HepG2 (cell line): ENCODE results near the gene ACTR3. TPM values are rescaled to one million over a fixed set of nuclear protein-coding genes. Genes with fewer than 3 reads are reported as not detected.

Experiments
- ATF1 ChIP-seq: IDR thresholded peaks from 2 replicates; pipeline ENCODE4 v1.6.1; 2016; ENCODE audit warnings: mild to moderate bottlenecking, control low read depth
- CBX1 ChIP-seq: IDR thresholded peaks from one replicate; pipeline ENCODE4 v1.6.1; 2016; ENCODE audit warnings: antibody characterized with exemption, low read depth
- FOXO1 ChIP-seq: sonication (generic); formaldehyde crosslinking; IDR thresholded peaks from 2 replicates; pipeline ENCODE4 v1.4.0; 2020; ENCODE audit warnings: missing genetic modification reagents
- KAT8 ChIP-seq: IDR thresholded peaks from 2 replicates; pipeline ENCODE4 v1.6.1; 2016; ENCODE audit warnings: missing genetic modification reagents, missing compliant biosample characterization
- KDM6A ChIP-seq: IDR thresholded peaks from 2 replicates; pipeline ENCODE4 v1.6.1; 2016; ENCODE audit warnings: low read depth
- MEF2D ChIP-seq: sonication (generic); formaldehyde crosslinking; IDR thresholded peaks from 2 replicates; pipeline ENCODE4 v1.5.1; 2020; ENCODE audit warnings: mild to moderate bottlenecking, missing genetic modification reagents
- NFRKB ChIP-seq: fragments of 450-650 bp; IDR thresholded peaks from 2 replicates; pipeline ENCODE4 v1.6.1; 2017
- NPAS2 ChIP-seq: sonication (generic); formaldehyde crosslinking; IDR thresholded peaks from 2 replicates; pipeline ENCODE4 v1.8.0; 2022; ENCODE audit warnings: mild to moderate bottlenecking, missing genetic modification reagents, borderline replicate concordance
- RARA ChIP-seq: IDR thresholded peaks from 2 replicates; pipeline ENCODE4 v1.6.1; 2016; ENCODE audit warnings: missing genetic modification reagents, missing compliant biosample characterization
- SAFB2 ChIP-seq: sonication (generic); formaldehyde crosslinking; IDR thresholded peaks from 2 replicates; pipeline ENCODE4 v1.5.1; 2020; ENCODE audit warnings: missing genetic modification reagents, low read depth, mild to moderate bottlenecking, borderline replicate concordance
- SIN3A ChIP-seq: IDR thresholded peaks from 2 replicates; pipeline ENCODE4 v1.6.1; 2011; ENCODE audit warnings: low read depth, mild to moderate bottlenecking, control low read depth, low read length, borderline replicate concordance
- U2AF1 ChIP-seq: fragments of 200-400 bp; formaldehyde crosslinking; optimal IDR thresholded peaks from 2 replicates; pipeline ENCODE3; 2017; ENCODE audit warnings: mild to moderate bottlenecking, low read depth, low read length
- ZBTB7B ChIP-seq: sonication (generic); formaldehyde crosslinking; IDR thresholded peaks from 2 replicates; pipeline ENCODE4 v1.4.0; 2020; ENCODE audit warnings: missing genetic modification reagents
- ZNF180 ChIP-seq: sonication (generic); formaldehyde crosslinking; IDR thresholded peaks from 2 replicates; pipeline ENCODE4 v1.4.0; 2020; ENCODE audit warnings: low read depth, missing genetic modification reagents, borderline replicate concordance
- ZNF225 ChIP-seq: sonication (generic); formaldehyde crosslinking; IDR thresholded peaks from 2 replicates; pipeline ENCODE4 v1.4.0; 2020; ENCODE audit warnings: mild to moderate bottlenecking, missing genetic modification reagents
- ZNF260 ChIP-seq: sonication (generic); formaldehyde crosslinking; IDR thresholded peaks from 2 replicates; pipeline ENCODE4 v1.4.0; 2020; ENCODE audit warnings: missing genetic modification reagents, low read depth, mild to moderate bottlenecking, borderline replicate concordance
- ZNF496 ChIP-seq: sonication (generic); formaldehyde crosslinking; IDR thresholded peaks from 2 replicates; pipeline ENCODE4 v1.8.1; 2023; ENCODE audit warnings: mild to moderate bottlenecking, moderate library complexity, missing genetic modification reagents; ENCODE audit not compliant: insufficient replicate concordance
- ZNF605 ChIP-seq: sonication (generic); formaldehyde crosslinking; IDR thresholded peaks from 2 replicates; pipeline ENCODE4 v1.8.0; 2022; ENCODE audit warnings: mild to moderate bottlenecking, missing genetic modification reagents
- ZNF709 ChIP-seq: sonication (generic); formaldehyde crosslinking; IDR thresholded peaks from 2 replicates; pipeline ENCODE4 v1.5.0; 2020; ENCODE audit warnings: mild to moderate bottlenecking, missing genetic modification reagents
- ZNF772 ChIP-seq: sonication (generic); formaldehyde crosslinking; IDR thresholded peaks from 2 replicates; pipeline ENCODE4 v1.5.0; 2020; ENCODE audit warnings: mild to moderate bottlenecking, missing genetic modification reagents
- ZNF879 ChIP-seq: sonication (generic); formaldehyde crosslinking; IDR thresholded peaks from 2 replicates; pipeline ENCODE4 v1.8.1; 2023; ENCODE audit warnings: missing genetic modification reagents
- ZZZ3 ChIP-seq: sonication (generic); formaldehyde crosslinking; IDR thresholded peaks from 2 replicates; pipeline ENCODE4 v1.4.0; 2020; ENCODE audit warnings: missing genetic modification reagents, mild to moderate bottlenecking, borderline replicate concordance
- polyA plus RNA-seq, 8 experiments: library from polyadenylated mRNA; depleted of rRNA in 3 of 8; stranded (reverse) in 7 of 8; unstranded in 1 of 8; fragments of >200 nt; fragmentation: Illumina TruSeq in 4 of 8; extraction: Trizol in 4 of 8; gene quantifications; 2 replicates each; pipeline versions ENCODE4 v1.2.1 to v1.2.3, GENCODE V29; 2011 to 2016; ENCODE audit warnings: low read depth in 4 of 8, missing spikeins in 1 of 8, mixed read lengths in 1 of 8; ENCODE audit not compliant: insufficient read depth in 1 of 8
- total RNA-seq, 5 experiments: library from RNA; depleted of rRNA; stranded (reverse); fragments of >200 nt; fragmentation: Illumina TruSeq; extraction: Trizol; gene quantifications; 2 replicates each; pipeline ENCODE4 v1.2.3, GENCODE V29; 2016; ENCODE audit warnings: low read depth in 1 of 5
- TF ChIP-seq, protein P1 (sequence below): sonication (generic); formaldehyde crosslinking; IDR thresholded peaks from 2 replicates; pipeline ENCODE4 v1.9.0; 2022; ENCODE audit warnings: missing genetic modification reagents, mild to moderate bottlenecking, borderline replicate concordance
- TF ChIP-seq, protein P2 (sequence below): sonication (generic); formaldehyde crosslinking; IDR thresholded peaks from 2 replicates; pipeline ENCODE4 v1.8.1; 2023; ENCODE audit warnings: mild to moderate bottlenecking, inconsistent platforms, moderate library complexity, missing genetic modification reagents, borderline replicate concordance
- TF ChIP-seq, protein P3 (sequence below): sonication (generic); formaldehyde crosslinking; IDR thresholded peaks from 2 replicates; pipeline ENCODE4 v1.5.0; 2020; ENCODE audit warnings: mild to moderate bottlenecking, missing genetic modification reagents
- TF ChIP-seq, protein P4 (sequence below): sonication (generic); formaldehyde crosslinking; IDR thresholded peaks from 2 replicates; pipeline ENCODE4 v1.5.1; 2020; ENCODE audit warnings: missing genetic modification reagents, mild to moderate bottlenecking, borderline replicate concordance

ACTR3 gene
- total and polyA plus RNA-seq, 2 of the 13 experiments (the other 11 are each of a cell fraction or from before 2014, with no cell fraction given): 123 to 225 TPM

DNA sequence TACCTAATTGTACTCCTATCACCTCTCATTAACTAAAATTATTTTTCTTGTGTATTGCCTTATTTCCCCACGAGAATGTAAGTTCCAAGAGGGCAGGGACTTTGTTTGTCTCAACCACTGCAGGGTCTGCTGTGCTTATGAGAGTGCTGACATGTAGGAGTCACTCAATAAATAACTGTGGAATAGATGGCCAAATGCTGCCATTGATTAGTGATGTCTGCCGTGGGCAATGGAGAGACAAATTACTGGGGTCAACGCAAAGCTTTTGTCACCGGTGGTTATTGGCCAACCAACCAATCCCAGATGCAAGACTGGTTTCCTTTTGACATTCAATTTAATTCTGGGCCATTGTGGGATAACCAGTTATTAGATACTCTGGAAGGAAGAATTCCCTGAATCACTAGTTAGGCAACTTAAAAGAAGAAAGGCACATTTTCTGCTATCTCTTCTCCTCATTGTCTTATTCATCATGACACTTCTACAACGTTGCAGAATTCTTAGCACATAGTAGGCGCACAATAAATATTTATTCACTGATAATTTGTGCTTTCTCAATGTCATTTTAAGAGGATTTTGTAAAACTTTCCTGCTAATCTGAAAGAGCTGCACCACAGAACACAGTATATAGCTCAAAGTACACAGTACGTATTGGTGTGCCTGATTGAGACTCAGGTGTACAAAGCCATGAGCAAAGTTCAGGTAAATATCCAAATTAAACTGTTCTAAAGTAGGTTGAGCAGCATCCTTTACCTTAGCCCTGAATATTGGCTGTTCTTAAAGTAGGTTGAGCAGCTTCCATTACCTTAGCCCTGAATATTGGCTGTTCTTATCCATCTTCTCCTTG, 95.9 kb downstream of the ACTR3 start (continued):
- TF ChIP-seq, protein P1, sequence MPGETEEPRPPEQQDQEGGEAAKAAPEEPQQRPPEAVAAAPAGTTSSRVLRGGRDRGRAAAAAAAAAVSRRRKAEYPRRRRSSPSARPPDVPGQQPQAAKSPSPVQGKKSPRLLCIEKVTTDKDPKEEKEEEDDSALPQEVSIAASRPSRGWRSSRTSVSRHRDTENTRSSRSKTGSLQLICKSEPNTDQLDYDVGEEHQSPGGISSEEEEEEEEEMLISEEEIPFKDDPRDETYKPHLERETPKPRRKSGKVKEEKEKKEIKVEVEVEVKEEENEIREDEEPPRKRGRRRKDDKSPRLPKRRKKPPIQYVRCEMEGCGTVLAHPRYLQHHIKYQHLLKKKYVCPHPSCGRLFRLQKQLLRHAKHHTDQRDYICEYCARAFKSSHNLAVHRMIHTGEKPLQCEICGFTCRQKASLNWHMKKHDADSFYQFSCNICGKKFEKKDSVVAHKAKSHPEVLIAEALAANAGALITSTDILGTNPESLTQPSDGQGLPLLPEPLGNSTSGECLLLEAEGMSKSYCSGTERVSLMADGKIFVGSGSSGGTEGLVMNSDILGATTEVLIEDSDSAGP (CRISPR knock-in tag): no peak
- TF ChIP-seq ZNF605 (CRISPR knock-in tag) (no peak), ZNF772 (CRISPR knock-in tag) (no peak), KAT8 (CRISPR knock-in tag) (0 out of 2 replicates have a peak, but pooled peaks have one; percentile 33), ZNF879 (CRISPR knock-in tag) (no peak), ZZZ3 (no peak), SIN3A (no peak), ZNF180 (CRISPR knock-in tag) (no peak), NFRKB (no peak), ZBTB7B (CRISPR knock-in tag) (no peak), ZNF260 (CRISPR knock-in tag) (no peak), FOXO1 (CRISPR knock-in tag) (peak; percentile 49; the same call in 1 of the 2 replicates), KDM6A (CRISPR knock-in tag) (0 out of 2 replicates have a peak, but pooled peaks have one; percentile 31), RARA (CRISPR knock-in tag) (no peak), MEF2D (CRISPR knock-in tag) (peak; percentile 27; the same call in 1 of the 2 replicates), U2AF1 (no peak), CBX1 (no peak), ZNF225 (CRISPR knock-in tag) (no peak), SAFB2 (CRISPR knock-in tag) (no peak), ZNF709 (CRISPR knock-in tag) (no peak), ZNF496 (no peak), ATF1 (CRISPR knock-in tag) (peak; percentile 33; the same call in 1 of the 2 replicates), NPAS2 (no peak)
- TF ChIP-seq, protein P2, sequence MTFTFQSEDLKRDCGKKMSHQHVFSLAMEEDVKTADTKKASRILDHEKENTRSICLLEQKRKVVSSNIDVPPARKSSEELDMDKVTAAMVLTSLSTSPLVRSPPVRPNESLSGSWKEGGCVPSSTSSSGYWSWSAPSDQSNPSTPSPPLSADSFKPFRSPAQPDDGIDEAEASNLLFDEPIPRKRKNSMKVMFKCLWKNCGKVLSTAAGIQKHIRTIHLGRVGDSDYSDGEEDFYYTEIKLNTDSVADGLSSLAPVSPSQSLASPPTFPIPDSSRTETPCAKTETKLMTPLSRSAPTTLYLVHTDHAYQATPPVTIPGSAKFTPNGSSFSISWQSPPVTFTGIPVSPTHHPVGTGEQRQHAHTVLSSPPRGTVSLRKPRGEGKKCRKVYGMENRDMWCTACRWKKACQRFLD (CRISPR knock-in tag): no peak
- TF ChIP-seq, protein P3, sequence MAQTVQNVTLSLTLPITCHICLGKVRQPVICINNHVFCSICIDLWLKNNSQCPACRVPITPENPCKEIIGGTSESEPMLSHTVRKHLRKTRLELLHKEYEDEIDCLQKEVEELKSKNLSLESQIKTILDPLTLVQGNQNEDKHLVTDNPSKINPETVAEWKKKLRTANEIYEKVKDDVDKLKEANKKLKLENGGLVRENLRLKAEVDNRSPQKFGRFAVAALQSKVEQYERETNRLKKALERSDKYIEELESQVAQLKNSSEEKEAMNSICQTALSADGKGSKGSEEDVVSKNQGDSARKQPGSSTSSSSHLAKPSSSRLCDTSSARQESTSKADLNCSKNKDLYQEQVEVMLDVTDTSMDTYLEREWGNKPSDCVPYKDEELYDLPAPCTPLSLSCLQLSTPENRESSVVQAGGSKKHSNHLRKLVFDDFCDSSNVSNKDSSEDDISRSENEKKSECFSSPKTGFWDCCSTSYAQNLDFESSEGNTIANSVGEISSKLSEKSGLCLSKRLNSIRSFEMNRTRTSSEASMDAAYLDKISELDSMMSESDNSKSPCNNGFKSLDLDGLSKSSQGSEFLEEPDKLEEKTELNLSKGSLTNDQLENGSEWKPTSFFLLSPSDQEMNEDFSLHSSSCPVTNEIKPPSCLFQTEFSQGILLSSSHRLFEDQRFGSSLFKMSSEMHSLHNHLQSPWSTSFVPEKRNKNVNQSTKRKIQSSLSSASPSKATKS (CRISPR knock-in tag): no peak
- TF ChIP-seq, protein P4, sequence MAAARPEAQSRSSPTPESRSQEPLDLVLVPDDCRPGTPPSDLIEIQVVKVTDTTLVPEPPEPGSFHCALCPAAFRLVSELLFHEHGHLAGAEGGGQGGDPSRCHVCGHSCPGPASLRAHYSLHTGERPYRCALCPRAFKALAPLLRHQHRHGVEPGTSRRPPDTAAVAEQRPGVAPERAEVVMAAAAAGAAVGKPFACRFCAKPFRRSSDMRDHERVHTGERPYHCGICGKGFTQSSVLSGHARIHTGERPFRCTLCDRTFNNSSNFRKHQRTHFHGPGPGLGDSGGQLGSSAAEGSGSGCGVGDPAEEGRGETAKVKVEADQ: no peak
